ENCODE results near the gene GPR83. TPM values are rescaled to one million over a fixed set of nuclear protein-coding genes. Genes with fewer than 3 reads are reported as not detected.
A peak's percentile ranks its signal among the peaks of the same experiment; 100 is the strongest.

The GPR83 gene
- total RNA-seq, result under 1 TPM in 3 of 4 donors, not detected in 1; 0.17 to 0.40 (median 0.32) TPM

GRCh38 chr11:94400839-94401772 is at the start of gene GPR83:
GPR83 (minus strand) TSS chr11:94401419; CDS start chr11:94401247, 172 bp downstream.
- Histone ChIP-seq H3K4me1 (peaks cover 8 to 16% (median 13%) of the 10 kb centered on the region in 4 donors), H3K36me3 (no peaks in the 10 kb centered on the region), H3K27ac (replicated peaks in 1 of 4) (no peak within 1 kb of the TSS), H3K9me3 (no peaks in the 10 kb centered on the region), H3K4me3 (peak within 1 kb of the TSS; percentile 31 to 47 (median 40)), H3K27me3 (peaks cover 0 to 47% (median 5%) of the 10 kb centered on the region in 4 donors)
- no peak for DNase-seq (ENCODE audit: extremely low spot score)
- intact Hi-C loops (cut with DNase I), result no loop called here
- no peak for TF ChIP-seq POLR2A (IDR thresholded peaks at IDR 0.05; ENCODE audit: low read depth)
- no peak for TF ChIP-seq POLR2AphosphoS5 (IDR thresholded peaks at IDR 0.05)
- no peak for TF ChIP-seq CTCF (IDR thresholded peaks at IDR 0.05)
- TF ChIP-seq EP300 (IDR thresholded peaks at IDR 0.05), result no peak
- WGBS, result 4% methylated on average over 37 of the region's 73 CpGs

- Histone ChIP-seq H3K36me3 (peaks cover 10 to 46% (median 24%) of the 10 kb centered on the region in 4 donors), H3K4me1 (no peaks in the 10 kb centered on the region), H3K4me3 (no peak overlapping the region), H3K27ac (replicated peaks in 1 of 4) (no peak overlapping the region), H3K27me3 (no peaks in the 10 kb centered on the region), H3K9me3 (no peaks in the 10 kb centered on the region)
- TF ChIP-seq CTCF (IDR thresholded peaks at IDR 0.05) (no peak), EP300 (IDR thresholded peaks at IDR 0.05) (no peak), POLR2AphosphoS5 (IDR thresholded peaks at IDR 0.05) (no peak), POLR2A (IDR thresholded peaks at IDR 0.05; ENCODE audit: low read depth) (no peak)
- DNase-seq (ENCODE audit: extremely low spot score), result no peak
- intact Hi-C loops (cut with DNase I), result no loop called here
- 60% methylated on average over 3 of the region's 3 CpGs for WGBS
Measured at GRCh38 chr11:94450048-94450447, 48.8 kb upstream of the GPR83 start.

- TF ChIP-seq EP300 (IDR thresholded peaks at IDR 0.05), result no peak
- no peak for TF ChIP-seq POLR2A (IDR thresholded peaks at IDR 0.05; ENCODE audit: low read depth)
- TF ChIP-seq CTCF (IDR thresholded peaks at IDR 0.05), result no peak
- TF ChIP-seq POLR2AphosphoS5 (IDR thresholded peaks at IDR 0.05), result no peak
- no peaks in the 10 kb centered on the region for H3K4me1 ChIP-seq
- no peak for DNase-seq (ENCODE audit: extremely low spot score)
- no peak overlapping the region for H3K27ac ChIP-seq (replicated peaks in 1 of 4)
- peaks cover 10 to 51% (median 29%) of the 10 kb centered on the region in 4 donors for H3K36me3 ChIP-seq
- intact Hi-C loops (cut with DNase I), result no loop called here
- 74% methylated on average over 2 of the region's 2 CpGs for WGBS
- H3K27me3 ChIP-seq, result no peaks in the 10 kb centered on the region
- no peaks in the 10 kb centered on the region for H3K9me3 ChIP-seq
- no peak overlapping the region for H3K4me3 ChIP-seq
Measured at GRCh38 chr11:94449437-94449836, 48.2 kb upstream of the GPR83 start.

GRCh38 chr11:94449029-94449428 is 47.8 kb upstream of the GPR83 start:
- Histone ChIP-seq H3K4me1 (no peaks in the 10 kb centered on the region), H3K9me3 (no peaks in the 10 kb centered on the region), H3K27me3 (no peaks in the 10 kb centered on the region), H3K36me3 (peaks cover 10 to 55% (median 33%) of the 10 kb centered on the region in 4 donors), H3K4me3 (no peak overlapping the region), H3K27ac (replicated peaks in 1 of 4) (no peak overlapping the region)
- 95% methylated on average over 1 of the region's 1 CpG for WGBS
- no peak for DNase-seq (ENCODE audit: extremely low spot score)
- intact Hi-C loops (cut with DNase I), result no loop called here
- no peak for TF ChIP-seq EP300 (IDR thresholded peaks at IDR 0.05)
- TF ChIP-seq POLR2A (IDR thresholded peaks at IDR 0.05; ENCODE audit: low read depth), result no peak
- TF ChIP-seq CTCF (IDR thresholded peaks at IDR 0.05), result no peak
- no peak for TF ChIP-seq POLR2AphosphoS5 (IDR thresholded peaks at IDR 0.05)

Measured in esophagus muscularis mucosa (tissue), 4 donors.